H1 (cell line): ENCODE results near the gene FRMD6. TPM values are rescaled to one million over a fixed set of nuclear protein-coding genes. Genes with fewer than 3 reads are reported as not detected.

Source experiments
- CTCF ChIA-PET: fragments of 300-600 bp; sonication (Branson Sonifier 250); formaldehyde crosslinking; loops from one replicate; lab custom pipeline; 2021; ENCODE audit not compliant: partially characterized antibody; lab: Charles Lee
- POLR2A ChIA-PET: fragments of 300-600 bp; sonication (Branson Sonifier 250); formaldehyde crosslinking; loops from one replicate; lab custom pipeline; 2021; ENCODE audit warnings: inconsistent platforms; ENCODE audit not compliant: partially characterized antibody; lab: Charles Lee
- DNase-seq, 2 experiments: peaks; one replicate each; pipeline versions ENCODE4 v3.0.0 to v3.0.0-alpha.2; 2010 to 2022; ENCODE audit warnings: low spot score in 2 of 2, low read depth in 1 of 2, mixed read lengths in 1 of 2
- FAIRE-seq: peaks from 2 replicates; lab custom pipeline; 2011; peaks lifted over from hg19 to GRCh38; lab: Jason Lieb, UNC
- H2AFZ ChIP-seq: 2 replicates; pipeline ENCODE4 v1.8.1; 2012; ENCODE audit warnings: low read length, inconsistent platforms
- H2AK5ac ChIP-seq: 2 replicates; pipeline ENCODE4 v1.6.1; 2013; ENCODE audit warnings: low read depth, low read length
- H2BK120ac ChIP-seq: replicated peaks from 2 replicates; pipeline ENCODE3; 2013; ENCODE audit warnings: low read depth, low read length, inconsistent platforms
- H2BK12ac ChIP-seq: 2 replicates; pipeline ENCODE4 v1.6.1; 2013; ENCODE audit warnings: low read depth, low read length
- H2BK15ac ChIP-seq: 2 replicates; pipeline ENCODE4 v1.6.1; 2013; ENCODE audit warnings: low read length
- H2BK20ac ChIP-seq: 2 replicates; pipeline ENCODE4 v1.6.1; 2013; ENCODE audit warnings: low read length
- H2BK5ac ChIP-seq: 2 replicates; pipeline ENCODE4 v1.6.1; 2013; ENCODE audit warnings: low read depth, low read length
- H3K14ac ChIP-seq: 2 replicates; pipeline ENCODE4 v1.6.1; 2013; ENCODE audit warnings: inconsistent platforms; ENCODE audit not compliant: insufficient read length
- H3K18ac ChIP-seq: 2 replicates; pipeline ENCODE4 v1.6.1; 2013; ENCODE audit warnings: low read length; ENCODE audit errors: extremely low read depth
- H3K23ac ChIP-seq: 2 replicates; pipeline ENCODE4 v1.6.1; 2013; ENCODE audit warnings: inconsistent platforms; ENCODE audit not compliant: insufficient read length
- H3K23me2 ChIP-seq: 2 replicates; pipeline ENCODE4 v1.6.1; 2013; ENCODE audit warnings: low read depth, low read length
- H3K27ac ChIP-seq: 2 replicates; pipeline ENCODE4 v1.6.1; 2011; ENCODE audit warnings: low read depth, low read length, inconsistent platforms
- H3K27me3 ChIP-seq, 4 experiments: replicated peaks in 1 of 4; 1 replicate in 1 of 4; 2 replicates in 3 of 4; pipeline versions ENCODE4 v1.6.1 to v1.8.1; 2011 to 2013; ENCODE audit warnings: low read length in 3 of 4, mild to moderate bottlenecking in 3 of 4, inconsistent platforms in 2 of 4, mixed read lengths in 2 of 4, moderate library complexity in 1 of 4; ENCODE audit not compliant: control insufficient read depth in 3 of 4, insufficient read depth in 3 of 4; ENCODE audit errors: extremely low read depth in 1 of 4
- H3K36me3 ChIP-seq, 4 experiments: 2 replicates each; pipeline versions ENCODE4 v1.6.1 to v1.8.1; 2011 to 2013; ENCODE audit warnings: mild to moderate bottlenecking in 4 of 4, low read length in 3 of 4, moderate library complexity in 2 of 4, control low read depth in 1 of 4, inconsistent platforms in 1 of 4; ENCODE audit not compliant: insufficient read depth in 4 of 4, control insufficient read depth in 2 of 4
- H3K4ac ChIP-seq: replicated peaks from 2 replicates; pipeline ENCODE3; 2013; ENCODE audit warnings: low read length, low read depth, mixed read lengths, inconsistent platforms; ENCODE audit not compliant: insufficient read length
- H3K4me1 ChIP-seq, 4 experiments: replicated peaks in 1 of 4; 1 replicate in 1 of 4; 2 replicates in 3 of 4; pipeline versions ENCODE4 v1.6.1 to v1.8.1; 2011 to 2013; ENCODE audit warnings: low read length in 3 of 4, inconsistent platforms in 2 of 4, mixed read lengths in 1 of 4; ENCODE audit not compliant: insufficient read depth in 4 of 4, control insufficient read depth in 3 of 4
- H3K4me2 ChIP-seq, 2 experiments: 2 replicates each; pipeline versions ENCODE4 v1.6.1 to v1.8.1; 2011 to 2013; ENCODE audit warnings: low read depth in 2 of 2, low read length in 2 of 2, control low read depth in 1 of 2, inconsistent platforms in 1 of 2, mild to moderate bottlenecking in 1 of 2; ENCODE audit not compliant: insufficient read depth in 1 of 2
- H3K4me3 ChIP-seq, 4 experiments: fragments of 200-600, 300-600 bp in 1 of 4; sonication (generic), shearing (Covaris generic), sonication (Bioruptor Twin) in 1 of 4; 2 replicates each; pipeline versions ENCODE4 v1.5.1 to v1.8.1; 2011 to 2016; ENCODE audit warnings: low read length in 4 of 4, low read depth in 3 of 4, control low read depth in 2 of 4, inconsistent platforms in 2 of 4, mild to moderate bottlenecking in 2 of 4, mixed read lengths in 1 of 4, moderate library complexity in 1 of 4; ENCODE audit not compliant: insufficient read depth in 2 of 4; ENCODE audit errors: extremely low read depth in 1 of 4
- H3K56ac ChIP-seq: replicated peaks from 2 replicates; pipeline ENCODE3; 2013; ENCODE audit warnings: low read depth, mild to moderate bottlenecking, mixed read lengths, low read length, inconsistent platforms; ENCODE audit not compliant: insufficient read length
- H3K79me1 ChIP-seq: 2 replicates; pipeline ENCODE4 v1.6.1; 2013; ENCODE audit warnings: low read depth, low read length, control low read depth
- H3K79me2 ChIP-seq, 2 experiments: 2 replicates each; pipeline versions ENCODE4 v1.6.1 to v1.8.1; 2012 to 2013; ENCODE audit warnings: low read length in 2 of 2, mild to moderate bottlenecking in 2 of 2, inconsistent platforms in 1 of 2; ENCODE audit not compliant: insufficient read depth in 2 of 2, control insufficient read depth in 1 of 2
- H3K9ac ChIP-seq, 4 experiments: replicated peaks in 1 of 4; 1 replicate in 1 of 4; 2 replicates in 3 of 4; pipeline versions ENCODE4 v1.6.1 to v1.8.1; 2011 to 2013; ENCODE audit warnings: low read depth in 3 of 4, low read length in 3 of 4, control low read depth in 2 of 4, mild to moderate bottlenecking in 2 of 4, moderate library complexity in 2 of 4, inconsistent platforms in 1 of 4; ENCODE audit errors: extremely low read depth in 1 of 4
- H3K9me3 ChIP-seq, 2 experiments: 2 replicates each; pipeline versions ENCODE4 v1.6.1 to v1.8.1; 2012 to 2013; ENCODE audit warnings: mild to moderate bottlenecking in 2 of 2, moderate library complexity in 2 of 2, control low read depth in 1 of 2, inconsistent platforms in 1 of 2, low read depth in 1 of 2, low read length in 1 of 2, mixed read lengths in 1 of 2; ENCODE audit not compliant: insufficient read depth in 2 of 2
- H4K20me1 ChIP-seq, 2 experiments: replicated peaks in 1 of 2; 2 replicates each; pipeline versions ENCODE3 to v1.8.1; 2011 to 2013; ENCODE audit warnings: inconsistent platforms in 2 of 2, low read length in 2 of 2, mild to moderate bottlenecking in 1 of 2; ENCODE audit not compliant: insufficient read depth in 2 of 2, control insufficient read depth in 1 of 2
- H4K5ac ChIP-seq: 2 replicates; pipeline ENCODE4 v1.6.1; 2013; ENCODE audit warnings: low read length, low read depth, mixed read lengths, inconsistent platforms; ENCODE audit not compliant: insufficient read length
- H4K8ac ChIP-seq: 2 replicates; pipeline ENCODE4 v1.8.0; 2013; ENCODE audit warnings: mild to moderate bottlenecking, moderate library complexity, low read length, inconsistent platforms; ENCODE audit not compliant: insufficient read depth; ENCODE audit errors: extremely low read depth
- H4K91ac ChIP-seq: replicated peaks from 2 replicates; pipeline ENCODE3; 2013; ENCODE audit warnings: low read length, mixed read lengths, inconsistent platforms; ENCODE audit not compliant: insufficient read length
- CBX8 ChIP-seq: fragments of 300-800, 300-1000 bp; sonication (generic); IDR thresholded peaks from 2 replicates; pipeline ENCODE4 v1.7.1; 2016; ENCODE audit warnings: low read depth, low read length, borderline replicate concordance
- CHD2 ChIP-seq: IDR thresholded peaks from 2 replicates; pipeline ENCODE4 v1.6.1; 2012; ENCODE audit warnings: low read length, improper control_type of control experiment
- CREB1 ChIP-seq: IDR thresholded peaks from 2 replicates; pipeline ENCODE4 v1.6.1; 2012; ENCODE audit warnings: inconsistent platforms
- JUN ChIP-seq: IDR thresholded peaks from 2 replicates; pipeline ENCODE4 v1.6.1; 2011; ENCODE audit warnings: low read depth, mild to moderate bottlenecking, improper control_type of control experiment, low read length
- JUND ChIP-seq: IDR thresholded peaks from 2 replicates; pipeline ENCODE4 v1.6.1; 2011; ENCODE audit warnings: mild to moderate bottlenecking, improper control_type of control experiment, low read length
- POLR2AphosphoS5 ChIP-seq: IDR thresholded peaks from 2 replicates; pipeline ENCODE4 v1.6.1; 2011; ENCODE audit warnings: low read depth, low read length
- RBBP5 ChIP-seq: IDR thresholded peaks from 2 replicates; pipeline ENCODE4 v1.7.1; 2012; ENCODE audit warnings: low read depth, mild to moderate bottlenecking, inconsistent platforms, low read length, moderate library complexity, borderline replicate concordance
- TEAD4 ChIP-seq: IDR thresholded peaks from 2 replicates; pipeline ENCODE4 v1.6.1; 2012; ENCODE audit warnings: low read depth, low read length, inconsistent platforms, mixed read lengths
- WGBS, 2 experiments: shearing (Covaris generic) in 1 of 2; methylation state at CpG; one replicate each; pipeline versions ENCODE4 v1.1.6 to v1.1.7; 2013 to 2015; ENCODE audit warnings: low lambda C conversion rate in 2 of 2, mixed read lengths in 2 of 2, inconsistent platforms in 1 of 2, low coverage in 1 of 2, missing lambda C conversion rate in 1 of 2; ENCODE audit not compliant: insufficient replicate concordance in 2 of 2, insufficient coverage in 1 of 2, insufficient read length in 1 of 2; ENCODE audit errors: extremely low coverage in 1 of 2, missing lambda C conversion rate in 1 of 2; 5-methylcytosine and 5-hydroxymethylcytosine counted together
- polyA plus RNA-seq, 7 experiments: library from polyadenylated mRNA; depleted of rRNA in 3 of 7; stranded (reverse) in 5 of 7; unstranded in 2 of 7; fragments of >200 nt in 5 of 7; fragments of 200-250 nt in 2 of 7; gene quantifications; 1 replicate in 5 of 7; 2 replicates in 1 of 7; 4 replicates in 1 of 7; pipeline versions ENCODE4 v1.2.1 to v1.2.3, GENCODE V29; 2011 to 2013; ENCODE audit warnings: missing spikeins in 2 of 7, mixed read lengths in 2 of 7
- total RNA-seq: library from RNA; stranded (reverse); fragmentation: NEBNext Ultra II Directional; extraction: Animal tissue kit (Norgen Biotek cat#: 25700); gene quantifications from 2 replicates; pipeline ENCODE4 v1.2.1, GENCODE V29; 2021
- TF ChIP-seq, protein P1 (sequence below): IDR thresholded peaks from 2 replicates; pipeline ENCODE4 v1.6.1; 2011; ENCODE audit warnings: low read length, improper control_type of control experiment

The FRMD6 gene
- total and polyA plus RNA-seq, 2 of the 8 experiments (the other 6 are each of a cell fraction or from before 2014, with no cell fraction given), result 5.4 to 23.7 TPM

GRCh38 chr14:51743588-51744000 lies 91.9 kb downstream of the FRMD6 start:
- POLR2A ChIA-PET, result no interaction called here
- no peak for FAIRE-seq
- H3K18ac ChIP-seq, result no peak overlapping the region
- no peak overlapping the region for H3K9ac ChIP-seq
- no peaks in the 10 kb centered on the region for H3K36me3 ChIP-seq
- H2AK5ac ChIP-seq, result no peak overlapping the region
- H3K4me2 ChIP-seq, result no peak overlapping the region
- no peak overlapping the region for H3K4me3 ChIP-seq
- no peak overlapping the region for H2BK20ac ChIP-seq
- no peak overlapping the region for H4K91ac ChIP-seq
- no peak overlapping the region for H3K14ac ChIP-seq
- TF ChIP-seq POLR2AphosphoS5 (no peak), JUND (no peak), JUN (no peak), CHD2 (no peak), TEAD4 (no peak), CBX8 (no peak), RBBP5 (no peak), CREB1 (no peak)
- TF ChIP-seq, protein P1, sequence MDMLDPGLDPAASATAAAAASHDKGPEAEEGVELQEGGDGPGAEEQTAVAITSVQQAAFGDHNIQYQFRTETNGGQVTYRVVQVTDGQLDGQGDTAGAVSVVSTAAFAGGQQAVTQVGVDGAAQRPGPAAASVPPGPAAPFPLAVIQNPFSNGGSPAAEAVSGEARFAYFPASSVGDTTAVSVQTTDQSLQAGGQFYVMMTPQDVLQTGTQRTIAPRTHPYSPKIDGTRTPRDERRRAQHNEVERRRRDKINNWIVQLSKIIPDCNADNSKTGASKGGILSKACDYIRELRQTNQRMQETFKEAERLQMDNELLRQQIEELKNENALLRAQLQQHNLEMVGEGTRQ, result no peak
- CTCF ChIA-PET, result interaction anchor here (0.7 kb wide), 1 partner anchor 712 kb away, joined by 3 read pairs; no protein-coding TSS in a partner anchor
- no peak overlapping the region for H2BK12ac ChIP-seq
- H2BK15ac ChIP-seq, result no peak overlapping the region
- H3K23ac ChIP-seq, result no peak overlapping the region
- H4K20me1 ChIP-seq, result no peaks in the 10 kb centered on the region
- H3K27me3 ChIP-seq, result no peaks in the 10 kb centered on the region
- H2BK5ac ChIP-seq, result no peak overlapping the region
- H4K5ac ChIP-seq, result no peak overlapping the region
- H3K9me3 ChIP-seq, result no peaks in the 10 kb centered on the region
- H3K56ac ChIP-seq, result no peak overlapping the region
- H4K8ac ChIP-seq, result no peak overlapping the region
- no peak overlapping the region for H2AFZ ChIP-seq
- 90% methylated on average over 4 of the region's 23 CpGs; no CpG with 5 or more reads in 1 of the 2 experiments for WGBS, 2 experiments
- no peak overlapping the region for H3K27ac ChIP-seq
- no peaks in the 10 kb centered on the region for H3K79me1 ChIP-seq
- H3K4ac ChIP-seq, result no peak overlapping the region
- no peaks in the 10 kb centered on the region for H3K23me2 ChIP-seq
- DNase-seq, result no peak
- no peaks in the 10 kb centered on the region for H3K79me2 ChIP-seq
- no peak overlapping the region for H2BK120ac ChIP-seq
- H3K4me1 ChIP-seq, result no peaks in the 10 kb centered on the region
